Stimulated activated CD8-positive, alpha-beta memory T cell treated with anti-CD3 and anti-CD28 coated beads, Interleukin-7, amount 100 ng/mL, for 4 hours (primary cell): ENCODE measurements around the gene SLC17A6.

Source experiments
- DNase-seq, 2 donors: peaks; one replicate each; pipeline ENCODE4 v3.0.0-alpha.2; 2020; ENCODE audit warnings: low read depth in 2 of 2

The SLC17A6 gene

DNA sequence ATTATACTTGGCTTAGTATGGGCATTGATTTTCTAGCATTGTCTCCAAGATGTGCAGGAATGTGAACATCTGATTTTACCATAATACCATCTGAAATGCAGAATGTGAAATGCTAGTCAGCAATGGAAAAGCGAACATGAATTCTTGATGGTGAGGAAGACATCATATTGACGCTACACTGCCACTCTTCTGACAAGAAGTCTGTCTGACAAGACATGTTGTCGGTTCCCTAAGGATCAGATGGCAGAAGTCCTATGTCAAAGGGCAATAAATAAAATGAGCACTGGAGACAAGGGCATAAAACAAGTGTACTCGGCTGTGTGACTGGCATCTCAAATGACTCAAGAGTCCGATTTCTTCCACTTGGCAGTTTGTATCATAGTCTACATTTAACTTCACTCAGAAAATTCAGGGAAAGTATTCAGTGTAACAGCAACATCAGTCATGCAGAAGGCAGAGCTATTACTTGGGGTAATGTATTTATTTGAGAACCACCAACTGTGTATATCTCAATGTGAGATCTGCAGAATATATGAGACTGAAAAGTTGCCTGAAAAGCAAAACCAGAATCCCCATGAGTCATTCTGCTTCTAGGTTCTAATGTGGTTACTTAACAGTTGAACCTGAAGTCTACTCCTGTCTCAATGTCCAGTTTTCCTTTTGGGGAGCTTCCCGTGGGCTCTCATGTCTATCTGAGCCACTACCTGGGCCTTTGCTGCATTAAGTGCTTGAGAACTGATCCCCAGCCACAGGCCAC lies 51.5 kb downstream of the SLC17A6 start:
- no peak for DNase-seq

DNA sequence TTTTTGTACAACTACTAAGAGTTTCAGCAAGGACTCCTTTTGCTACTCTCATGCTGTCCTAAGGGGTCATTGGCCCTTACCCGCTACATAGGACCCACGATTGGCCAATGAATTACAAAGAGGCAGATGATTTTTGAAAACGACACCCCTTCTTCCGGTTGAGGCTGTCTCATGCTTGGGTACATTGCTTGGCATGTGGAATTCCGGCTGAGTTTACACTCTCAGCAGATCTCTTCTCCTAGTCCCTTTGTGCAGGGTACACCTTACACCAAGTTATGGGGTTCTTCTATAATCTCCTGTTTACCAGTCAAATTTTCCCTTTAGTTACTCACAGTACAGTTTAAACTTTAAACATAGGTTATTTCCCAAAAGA lies 52.1 kb downstream of the SLC17A6 start:
- DNase-seq, result no peak

- DNase-seq, result no peak
These were observed 54.4 kb downstream of the SLC17A6 start for GRCh38 chr11:22392561-22392960.

- DNase-seq, result no peak
These were observed 67.2 kb downstream of the SLC17A6 start for GRCh38 chr11:22405377-22405776.

DNA sequence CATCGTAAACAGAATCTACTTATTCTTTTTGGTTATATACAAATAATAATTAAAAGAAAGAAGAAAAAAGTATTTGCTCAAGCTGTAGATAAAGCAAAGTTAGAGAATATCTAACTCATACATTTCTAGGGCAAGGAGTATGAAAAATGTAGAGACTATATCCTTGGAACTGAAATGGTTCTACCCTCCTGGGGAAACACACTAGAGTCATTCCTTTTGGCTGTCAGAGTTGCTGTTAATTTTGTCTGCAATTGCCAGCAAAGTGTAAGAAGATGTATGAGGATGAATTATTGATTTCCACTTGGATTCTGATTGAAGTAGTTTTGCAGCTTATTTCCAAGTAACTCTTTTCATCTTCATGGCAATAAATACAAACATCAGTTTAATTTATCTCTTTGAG lies 69.1 kb downstream of the SLC17A6 start:
- DNase-seq, result no peak

DNA sequence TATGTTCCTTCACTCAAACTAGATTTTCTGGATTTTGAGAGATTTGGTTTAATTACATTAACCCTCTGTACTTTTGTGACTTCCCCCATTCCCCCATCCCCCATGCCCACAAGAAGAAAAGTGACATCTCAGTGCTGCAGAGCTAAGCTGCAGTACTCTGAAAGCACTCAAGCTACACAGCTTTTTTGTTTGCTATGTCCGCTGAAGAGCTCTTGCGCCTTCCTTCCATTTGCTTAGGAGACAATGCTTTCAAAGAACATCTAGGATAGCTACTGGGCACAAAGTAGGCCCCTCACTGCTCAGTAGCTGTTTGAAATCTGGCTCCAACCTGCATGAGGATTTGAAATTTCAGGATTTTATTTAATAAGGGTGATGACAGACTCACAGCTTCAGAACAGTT lies 69.7 kb downstream of the SLC17A6 start:
- no peak for DNase-seq

GRCh38 chr11:22415476-22415875 lies 77.3 kb downstream of the SLC17A6 start:
- DNase-seq, result no peak

- DNase-seq, result no peak
These were observed 78.3 kb downstream of the SLC17A6 start for GRCh38 chr11:22416462-22416861.

DNA sequence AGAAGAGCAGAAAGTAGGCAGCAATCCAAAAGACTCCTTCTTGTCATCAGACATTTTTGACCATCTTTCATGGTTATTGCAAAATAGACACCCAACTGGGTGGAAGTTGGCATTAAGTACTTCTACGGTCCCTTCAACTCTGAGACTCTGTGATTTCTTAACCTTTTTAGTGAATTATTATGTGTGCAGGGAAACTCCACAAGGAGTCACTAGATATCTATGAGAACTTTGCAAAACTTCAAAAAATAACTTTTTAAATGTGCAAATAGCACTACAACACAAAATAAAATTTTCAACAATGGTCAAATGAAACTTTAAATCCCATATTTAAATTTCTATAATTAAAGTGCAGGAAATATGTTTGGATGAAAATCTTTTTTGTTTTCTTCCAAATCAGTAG lies 88.7 kb downstream of the SLC17A6 start:
- DNase-seq, result no peak
